HCT116 (cell line): Measurements from ENCODE around the gene TLR4.

Source experiments
- CEBPB ChIP-seq: IDR thresholded peaks from 2 replicates; pipeline ENCODE4 v1.6.1; 2012; ENCODE audit warnings: low read depth
- CTCF ChIP-seq, 3 experiments: fragments of 200-600 bp in 1 of 3; sonication (generic) in 1 of 3; IDR thresholded peaks in 2 of 3; conservative IDR thresholded peaks in 1 of 3; 2 replicates each; pipeline ENCODE4 v1.5.1; 2012 to 2017; ENCODE audit warnings: low read depth in 2 of 3, low read length in 2 of 3, antibody characterized with exemption in 1 of 3, borderline replicate concordance in 1 of 3, control low read depth in 1 of 3, mild to moderate bottlenecking in 1 of 3, mixed read lengths in 1 of 3, mixed run types in 1 of 3, moderate library complexity in 1 of 3; ENCODE audit not compliant: insufficient read depth in 1 of 3
- EZH2phosphoT487 ChIP-seq: fragments of 200-600 bp; IDR thresholded peaks from 2 replicates; pipeline ENCODE4 v1.6.1; 2018; ENCODE audit warnings: antibody characterized with exemption, borderline replicate concordance
- MAX ChIP-seq: IDR thresholded peaks from 2 replicates; pipeline ENCODE4 v1.6.1; 2012
- POLR2A ChIP-seq: IDR thresholded peaks from 2 replicates; pipeline ENCODE4 v1.7.0; 2011; ENCODE audit warnings: borderline replicate concordance; ENCODE audit not compliant: insufficient read depth, insufficient read length; ENCODE audit errors: extremely low read depth
- POLR2AphosphoS5 ChIP-seq: IDR thresholded peaks from 2 replicates; pipeline ENCODE4 v1.6.1; 2011; ENCODE audit warnings: mild to moderate bottlenecking, low read depth, low read length, moderate library complexity
- RAD21 ChIP-seq: IDR thresholded peaks from 2 replicates; pipeline ENCODE4 v1.6.1; 2012; ENCODE audit warnings: low read depth, mild to moderate bottlenecking
- REST ChIP-seq: IDR thresholded peaks from 2 replicates; pipeline ENCODE4 v1.6.1; 2012; ENCODE audit warnings: low read depth
- SIN3A ChIP-seq: IDR thresholded peaks from 2 replicates; pipeline ENCODE4 v1.6.1; 2012; ENCODE audit warnings: low read depth
- ZFX ChIP-seq: fragments of 450-650 bp; IDR thresholded peaks from 2 replicates; pipeline ENCODE4 v1.6.1; 2017
- ZNF274 ChIP-seq: fragments of 200-500 bp; sonication (Bioruptor generic); IDR thresholded peaks from 2 replicates; pipeline ENCODE4 v1.6.1; 2014; ENCODE audit warnings: mild to moderate bottlenecking, low read depth, low read length, inconsistent platforms

GRCh38 chr9:117733465-117733864, 29.3 kb downstream of the TLR4 start:
- TF ChIP-seq ZNF274: no peak
- TF ChIP-seq MAX: no peak
- TF ChIP-seq REST: no peak
- no peak for TF ChIP-seq SIN3A
- TF ChIP-seq POLR2AphosphoS5: no peak
- no peak for TF ChIP-seq CTCF (IDR thresholded peaks at IDR 0.05 in 2 of 3, conservative IDR thresholded peaks at IDR 0.05 in 1 of 3; ENCODE audit: borderline replicate concordance in 1 of 3, insufficient read depth in 1 of 3, low read depth in 2 of 3, low read length in 2 of 3)
- no peak for TF ChIP-seq CEBPB
- TF ChIP-seq POLR2A: no peak
- TF ChIP-seq ZFX: no peak
- TF ChIP-seq RAD21: no peak
- TF ChIP-seq EZH2phosphoT487: no peak
